Hepatocyte (in vitro differentiated cells): ENCODE data around the gene KIF6. TPM values are rescaled to one million over a fixed set of nuclear protein-coding genes. Genes with fewer than 3 reads are reported as not detected.

Experiments used
- DNase-seq: peaks from one replicate; pipeline ENCODE4 v3.0.0-alpha.2; 2016; ENCODE audit warnings: low spot score
- H2AFZ ChIP-seq: fragments of 200-600 bp; sonication (generic); 2 replicates; pipeline ENCODE4 v1.6.0; 2016; ENCODE audit warnings: antibody characterized with exemption, mild to moderate bottlenecking
- H3K27ac ChIP-seq: fragments of 200-600 bp; sonication (generic); 2 replicates; pipeline ENCODE4 v1.5.1; 2016; ENCODE audit warnings: mild to moderate bottlenecking
- H3K27me3 ChIP-seq: fragments of 200-600 bp; sonication (generic); 2 replicates; pipeline ENCODE4 v1.6.1; 2016
- H3K36me3 ChIP-seq: fragments of 200-600 bp; sonication (generic); replicated peaks from 2 replicates; pipeline ENCODE4 v1.5.1; 2016; ENCODE audit warnings: low read depth; ENCODE audit not compliant: insufficient read depth
- H3K4me1 ChIP-seq: fragments of 200-600 bp; sonication (generic); 2 replicates; pipeline ENCODE4 v1.5.1; 2016; ENCODE audit warnings: mild to moderate bottlenecking, moderate library complexity; ENCODE audit not compliant: insufficient read depth
- H3K4me2 ChIP-seq: fragments of 200-600 bp; sonication (generic); 2 replicates; pipeline ENCODE4 v1.6.0; 2016
- H3K4me3 ChIP-seq: fragments of 200-600 bp; sonication (generic); 2 replicates; pipeline ENCODE4 v1.5.1; 2016; ENCODE audit warnings: mild to moderate bottlenecking
- H3K79me2 ChIP-seq: fragments of 200-600 bp; sonication (generic); 2 replicates; pipeline ENCODE4 v1.6.0; 2017; ENCODE audit warnings: mild to moderate bottlenecking
- H3K9me2 ChIP-seq: fragments of 200-600 bp; sonication (generic); replicated peaks from 2 replicates; pipeline ENCODE4 v1.6.0; 2017; ENCODE audit warnings: mild to moderate bottlenecking; ENCODE audit not compliant: insufficient read depth
- H3K9me3 ChIP-seq: fragments of 200-600 bp; sonication (generic); 2 replicates; pipeline ENCODE4 v1.5.1; 2016; ENCODE audit warnings: low read depth, mild to moderate bottlenecking
- H4K20me1 ChIP-seq: fragments of 200-600 bp; sonication (generic); 2 replicates; pipeline ENCODE4 v1.6.0; 2016; ENCODE audit warnings: mild to moderate bottlenecking; ENCODE audit not compliant: insufficient read depth, poor library complexity, severe bottlenecking
- EZH2 ChIP-seq: fragments of 200-600 bp; sonication (generic); IDR thresholded peaks from 2 replicates; pipeline ENCODE4 v1.6.1; 2016; ENCODE audit warnings: antibody characterized with exemption, mild to moderate bottlenecking, borderline replicate concordance
- EZH2phosphoT487 ChIP-seq: fragments of 200-600 bp; sonication (generic); IDR thresholded peaks from one replicate; pipeline ENCODE4 v1.6.1; 2018; ENCODE audit warnings: antibody characterized with exemption, mild to moderate bottlenecking, low read depth, moderate library complexity; ENCODE audit not compliant: unreplicated experiment, severe bottlenecking
- WGBS: methylation state at CpG from one replicate; pipeline ENCODE4 v1.1.6; 2016; ENCODE audit warnings: low lambda C conversion rate; ENCODE audit errors: missing lambda C conversion rate; 5-methylcytosine and 5-hydroxymethylcytosine counted together
- polyA plus RNA-seq: library from polyadenylated mRNA; unstranded; fragments of >200 nt; fragmentation: Nextera tagmentation; extraction: Ambion mirVana; gene quantifications from 2 replicates; pipeline ENCODE4 v1.2.1, GENCODE V29; 2016
- total RNA-seq: library from RNA; depleted of rRNA; stranded (reverse); fragments of >200 nt; gene quantifications from 2 replicates; pipeline ENCODE4 v1.2.3, GENCODE V29; 2014
- TF ChIP-seq, protein P1 (sequence below): fragments of 200-600 bp; sonication (generic); IDR thresholded peaks from 2 replicates; pipeline ENCODE4 v1.5.1; 2016; ENCODE audit warnings: antibody characterized with exemption, mild to moderate bottlenecking; ENCODE audit not compliant: poor library complexity

The KIF6 gene
- total and polyA plus RNA-seq, 2 experiments from 2014 or later: 0.87 to 2.3 TPM

DNA sequence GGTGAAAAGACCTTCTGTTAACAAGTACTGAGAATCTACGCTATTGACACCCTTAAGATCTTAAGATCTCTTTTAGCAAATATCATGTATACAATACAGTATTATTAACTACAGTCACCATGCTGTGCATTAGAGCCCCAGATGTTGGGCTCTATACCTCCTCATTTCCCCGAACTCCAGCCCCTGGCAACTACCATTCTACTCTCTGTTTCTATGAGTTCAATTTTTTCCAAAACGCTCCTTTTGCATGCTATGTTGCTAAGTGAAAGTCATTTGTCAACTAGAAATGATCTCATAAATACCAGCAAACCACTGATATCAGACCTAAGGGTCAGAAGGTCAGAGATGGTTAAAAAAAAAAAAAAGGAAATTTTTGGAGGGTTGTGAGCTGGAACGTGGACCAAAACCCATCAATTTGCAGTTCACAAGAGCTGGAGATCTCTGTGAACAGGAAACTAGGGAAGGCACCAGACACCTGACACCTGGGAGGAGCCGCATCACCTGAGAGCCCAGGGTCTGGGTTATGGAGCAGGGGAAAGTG, 280.7 kb downstream of the KIF6 start:
- Histone ChIP-seq H3K36me3 (no peaks in the 10 kb centered on the region), H3K4me1 (no peaks in the 10 kb centered on the region), H3K27me3 (no peaks in the 10 kb centered on the region), H3K4me3 (no peak overlapping the region), H3K4me2 (no peak overlapping the region), H2AFZ (no peak overlapping the region), H4K20me1 (no peaks in the 10 kb centered on the region), H3K79me2 (no peaks in the 10 kb centered on the region), H3K9me2 (no peaks in the 10 kb centered on the region), H3K9me3 (no peaks in the 10 kb centered on the region), H3K27ac (no peak overlapping the region)
- WGBS: 84% methylated on average over 5 of the region's 5 CpGs
- no peak for DNase-seq
- TF ChIP-seq EZH2phosphoT487: no peak
- TF ChIP-seq, protein P1, sequence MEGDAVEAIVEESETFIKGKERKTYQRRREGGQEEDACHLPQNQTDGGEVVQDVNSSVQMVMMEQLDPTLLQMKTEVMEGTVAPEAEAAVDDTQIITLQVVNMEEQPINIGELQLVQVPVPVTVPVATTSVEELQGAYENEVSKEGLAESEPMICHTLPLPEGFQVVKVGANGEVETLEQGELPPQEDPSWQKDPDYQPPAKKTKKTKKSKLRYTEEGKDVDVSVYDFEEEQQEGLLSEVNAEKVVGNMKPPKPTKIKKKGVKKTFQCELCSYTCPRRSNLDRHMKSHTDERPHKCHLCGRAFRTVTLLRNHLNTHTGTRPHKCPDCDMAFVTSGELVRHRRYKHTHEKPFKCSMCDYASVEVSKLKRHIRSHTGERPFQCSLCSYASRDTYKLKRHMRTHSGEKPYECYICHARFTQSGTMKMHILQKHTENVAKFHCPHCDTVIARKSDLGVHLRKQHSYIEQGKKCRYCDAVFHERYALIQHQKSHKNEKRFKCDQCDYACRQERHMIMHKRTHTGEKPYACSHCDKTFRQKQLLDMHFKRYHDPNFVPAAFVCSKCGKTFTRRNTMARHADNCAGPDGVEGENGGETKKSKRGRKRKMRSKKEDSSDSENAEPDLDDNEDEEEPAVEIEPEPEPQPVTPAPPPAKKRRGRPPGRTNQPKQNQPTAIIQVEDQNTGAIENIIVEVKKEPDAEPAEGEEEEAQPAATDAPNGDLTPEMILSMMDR: no peak
- no peak for TF ChIP-seq EZH2

DNA sequence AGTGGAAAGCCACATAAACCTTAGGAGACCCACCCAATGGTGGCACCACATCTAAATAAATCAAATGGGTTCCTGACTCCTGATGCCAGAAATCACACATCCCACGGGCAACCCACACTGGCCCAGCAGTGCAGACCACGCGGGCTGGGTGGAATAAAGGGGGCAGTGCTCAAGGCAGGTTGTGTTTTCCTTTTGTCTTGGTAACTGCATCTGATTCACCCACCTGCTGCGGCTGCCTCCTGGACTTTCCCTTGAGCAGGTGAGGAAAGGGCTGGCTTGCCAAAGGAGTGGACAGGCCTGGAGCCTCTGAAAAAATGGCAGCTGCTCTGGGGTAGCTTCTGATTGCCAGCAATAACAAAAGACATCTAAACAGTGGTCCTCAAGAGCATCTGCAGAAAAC, 283.2 kb downstream of the KIF6 start:
- H4K20me1 ChIP-seq: no peaks in the 10 kb centered on the region
- H2AFZ ChIP-seq: no peak overlapping the region
- peaks cover under 1% of the 10 kb centered on the region for H3K9me3 ChIP-seq
- no peak for TF ChIP-seq EZH2
- no peak for TF ChIP-seq EZH2phosphoT487
- WGBS: 98% methylated on average over 4 of the region's 4 CpGs
- H3K27ac ChIP-seq: no peak overlapping the region
- no peak overlapping the region for H3K4me3 ChIP-seq
- DNase-seq: no peak
- no peaks in the 10 kb centered on the region for H3K9me2 ChIP-seq
- no peaks in the 10 kb centered on the region for H3K36me3 ChIP-seq
- H3K79me2 ChIP-seq: no peaks in the 10 kb centered on the region
- no peak overlapping the region for H3K4me2 ChIP-seq
- no peaks in the 10 kb centered on the region for H3K27me3 ChIP-seq
- no peaks in the 10 kb centered on the region for H3K4me1 ChIP-seq

DNA sequence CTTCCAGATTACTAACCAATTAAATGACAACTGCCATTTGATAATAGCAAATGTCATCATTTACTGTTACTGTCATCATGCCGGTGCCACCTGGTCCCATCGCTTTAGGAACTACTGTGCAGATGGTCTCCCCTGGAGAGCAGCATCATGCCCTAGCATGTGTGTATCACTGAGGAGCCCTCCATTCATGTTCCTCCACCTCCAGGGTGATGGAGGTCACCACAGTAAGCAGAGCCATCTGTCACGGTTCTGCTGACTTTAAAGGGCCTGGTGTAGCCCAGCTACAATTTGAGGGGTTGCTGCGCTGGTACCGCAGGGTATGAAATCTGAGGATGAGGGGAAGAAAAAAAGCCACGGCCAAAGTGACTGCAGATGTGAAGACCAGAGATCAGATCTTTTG, 283.9 kb downstream of the KIF6 start:
- no peaks in the 10 kb centered on the region for H3K79me2 ChIP-seq
- no peak overlapping the region for H3K27ac ChIP-seq
- H3K27me3 ChIP-seq: no peaks in the 10 kb centered on the region
- H2AFZ ChIP-seq: no peak overlapping the region
- no peaks in the 10 kb centered on the region for H4K20me1 ChIP-seq
- no peaks in the 10 kb centered on the region for H3K4me1 ChIP-seq
- no peaks in the 10 kb centered on the region for H3K36me3 ChIP-seq
- H3K9me3 ChIP-seq: peaks cover 6% of the 10 kb centered on the region
- DNase-seq: no peak
- H3K9me2 ChIP-seq: no peaks in the 10 kb centered on the region
- H3K4me3 ChIP-seq: no peak overlapping the region
- 96% methylated on average over 6 of the region's 6 CpGs for WGBS
- no peak overlapping the region for H3K4me2 ChIP-seq
- TF ChIP-seq EZH2phosphoT487 (no peak), EZH2 (no peak)
- TF ChIP-seq, protein P1: no peak

DNA sequence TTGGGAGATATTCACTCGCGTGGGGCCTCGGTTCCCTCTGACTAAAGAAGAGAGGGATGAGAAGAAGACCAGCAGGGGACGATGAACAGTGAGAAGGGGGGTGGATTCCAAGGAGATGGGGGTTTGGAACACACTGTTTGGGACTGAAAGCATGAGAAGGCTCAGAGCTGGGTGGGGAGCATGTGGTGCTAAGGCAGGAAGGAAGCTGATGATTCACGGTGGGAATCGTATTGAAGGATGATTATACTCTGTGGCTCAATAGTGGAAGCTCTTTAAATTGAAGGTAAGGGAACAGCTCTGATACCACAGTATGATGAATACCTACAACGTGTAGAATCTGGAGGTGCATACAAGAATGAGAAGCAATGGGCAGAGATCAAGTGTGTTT, 285.2 kb downstream of the KIF6 start:
- Histone ChIP-seq H3K4me2 (no peak overlapping the region), H4K20me1 (no peaks in the 10 kb centered on the region), H3K79me2 (no peaks in the 10 kb centered on the region), H3K9me2 (no peaks in the 10 kb centered on the region), H3K4me3 (no peak overlapping the region), H3K4me1 (no peaks in the 10 kb centered on the region), H3K36me3 (no peaks in the 10 kb centered on the region), H3K9me3 (peaks cover 6% of the 10 kb centered on the region), H3K27ac (no peak overlapping the region), H3K27me3 (no peaks in the 10 kb centered on the region), H2AFZ (no peak overlapping the region)
- no peak for DNase-seq
- 85% methylated on average over 7 of the region's 7 CpGs for WGBS
- TF ChIP-seq, protein P1: no peak
- TF ChIP-seq EZH2phosphoT487 (no peak), EZH2 (no peak)
